SH-SY5Y (cell line): ENCODE data around the gene ZNF683.

Source experiments
- GATA2 ChIP-seq: IDR thresholded peaks from 2 replicates; pipeline ENCODE4 v1.6.1; 2011; ENCODE audit warnings: mild to moderate bottlenecking, low read depth, low read length
- GATA3 ChIP-seq: IDR thresholded peaks from 2 replicates; pipeline ENCODE4 v1.6.1; 2011; ENCODE audit warnings: low read depth, mild to moderate bottlenecking, low read length, moderate library complexity

ZNF683 gene

GRCh38 chr1:26401891-26402290 lies 29.3 kb upstream of the ZNF683 start:
- no peak for TF ChIP-seq GATA2
- no peak for TF ChIP-seq GATA3

GRCh38 chr1:26399034-26399433 lies 26.5 kb upstream of the ZNF683 start:
- TF ChIP-seq GATA2 (no peak), GATA3 (no peak)

GRCh38 chr1:26395754-26396153 lies 23.2 kb upstream of the ZNF683 start:
- TF ChIP-seq GATA3 (no peak), GATA2 (no peak)

GRCh38 chr1:26391450-26391849 lies 18.9 kb upstream of the ZNF683 start:
- TF ChIP-seq GATA2, result no peak
- no peak for TF ChIP-seq GATA3

GRCh38 chr1:26389604-26390247 lies 17.2 kb upstream of the ZNF683 start:
- TF ChIP-seq GATA2, result no peak
- TF ChIP-seq GATA3, result no peak

GRCh38 chr1:26388791-26389445 lies 16.4 kb upstream of the ZNF683 start:
- no peak for TF ChIP-seq GATA2
- TF ChIP-seq GATA3, result no peak

GRCh38 chr1:26387447-26387846 lies 14.9 kb upstream of the ZNF683 start:
- TF ChIP-seq GATA3 (no peak), GATA2 (no peak)

- no peak for TF ChIP-seq GATA3
- TF ChIP-seq GATA2, result no peak
Observed at GRCh38 chr1:26384076-26384475, 11.5 kb upstream of the ZNF683 start.

GRCh38 chr1:26378879-26379251 lies 6.3 kb upstream of the ZNF683 start:
- TF ChIP-seq GATA3, result no peak
- TF ChIP-seq GATA2, result no peak

GRCh38 chr1:26378088-26378878 lies 5.7 kb upstream of the ZNF683 start:
- TF ChIP-seq GATA2 (no peak), GATA3 (no peak)

- TF ChIP-seq GATA3 (no peak), GATA2 (no peak)
Observed at GRCh38 chr1:26376050-26376449, 3.5 kb upstream of the ZNF683 start.

GRCh38 chr1:26375081-26375480 lies 2.5 kb upstream of the ZNF683 start:
- TF ChIP-seq GATA2 (no peak), GATA3 (no peak)

- TF ChIP-seq GATA3 (no peak), GATA2 (no peak)
Observed at GRCh38 chr1:26373789-26374188, 1.2 kb upstream of the ZNF683 start.

GRCh38 chr1:26373281-26373680 lies 731 bp upstream of the ZNF683 start:
- TF ChIP-seq GATA2, result no peak
- no peak for TF ChIP-seq GATA3

- no peak for TF ChIP-seq GATA2
- no peak for TF ChIP-seq GATA3
Observed at GRCh38 chr1:26372039-26372438, 511 bp downstream of the ZNF683 start.
